ENCODE results near the gene COX7A2. TPM values are rescaled to one million over a fixed set of nuclear protein-coding genes. Genes with fewer than 3 reads are reported as not detected.

COX7A2 gene
- total and polyA plus RNA-seq, 2 of the 13 experiments (the other 11 are each of a cell fraction or from before 2014, with no cell fraction given): 407 to 556 TPM

DNA sequence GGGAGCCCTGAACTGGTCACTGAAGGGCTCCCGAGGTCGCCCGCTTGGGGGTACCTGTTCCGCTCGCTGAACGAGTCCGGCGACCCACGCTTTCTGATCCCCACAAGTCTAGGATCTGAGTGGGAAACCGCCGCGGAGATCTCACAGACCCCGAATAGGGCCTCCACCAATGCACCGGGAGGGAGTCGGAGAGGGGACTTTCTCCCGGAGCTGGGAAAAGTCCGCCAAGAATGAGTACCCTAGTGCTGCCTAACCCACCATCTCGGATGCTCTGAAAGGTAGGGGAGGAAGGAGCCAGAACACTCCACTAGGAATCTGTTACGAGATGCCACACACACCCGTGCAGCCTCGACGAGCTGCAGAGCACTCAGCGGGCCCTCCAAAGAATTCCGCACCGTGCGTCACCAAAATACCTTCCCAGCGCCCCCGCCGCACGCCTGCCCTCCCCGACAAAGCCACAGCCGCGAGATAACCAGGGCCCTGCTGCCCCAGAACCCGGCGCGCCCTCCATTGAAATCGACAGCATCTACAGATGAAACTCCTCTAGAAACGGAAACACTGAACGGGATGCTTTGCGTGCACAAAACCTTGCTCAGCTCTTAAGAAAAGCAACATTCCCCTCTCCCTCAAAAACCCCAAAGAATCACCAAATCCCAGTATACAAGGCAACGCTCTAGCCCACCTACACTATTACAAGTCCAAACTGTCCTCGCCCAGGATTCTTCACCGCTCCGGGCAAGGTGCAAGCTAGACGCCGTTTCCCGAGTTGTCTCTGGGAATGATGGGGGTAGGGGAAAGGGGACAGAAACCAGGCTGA is 38.4 kb downstream of the COX7A2 start:
- Histone ChIP-seq H3K79me2 (ENCODE audit: insufficient read depth, low read length) (no peaks in the 10 kb centered on the region), H2AFZ (ENCODE audit: low read length) (no peak overlapping the region), H3K27ac (ENCODE audit: extremely low read length, insufficient read depth, low read length) (no peak overlapping the region), H3K36me3 (replicated peaks in 1 of 2; ENCODE audit: control insufficient read depth in 1 of 2, insufficient read depth in 2 of 2, low read length in 2 of 2) (no peaks in the 10 kb centered on the region), H3K9me3 (ENCODE audit: low read length) (no peaks in the 10 kb centered on the region), H3K4me2 (ENCODE audit: low read depth, low read length) (peak overlapping the region; percentile 35; the same call in 1 of the 2 replicates), H3K4me3 (replicated peaks in 1 of 3; ENCODE audit: insufficient read depth in 1 of 3, low read depth in 2 of 3, low read length in 3 of 3) (peak overlapping the region in 1 of 3 experiments; percentile 32; a peak in 1 of 6 replicates), H4K20me1 (ENCODE audit: insufficient read depth, low read length) (no peaks in the 10 kb centered on the region), H3K9ac (ENCODE audit: insufficient read depth, low read depth, low read length) (no peak overlapping the region), H3K4me1 (ENCODE audit: insufficient read depth, low read length) (no peaks in the 10 kb centered on the region), H3K27me3 (ENCODE audit: control insufficient read depth in 1 of 2, insufficient read depth in 2 of 2, low read length in 2 of 2) (peaks cover 6 to 64% of the 10 kb centered on the region in 2 experiments; a peak in 4 of 5 replicates)
- 13% methylated on average over 17 of the region's 47 CpGs for WGBS (ENCODE audit: low lambda C conversion rate)
- intact Hi-C loops (cut with micrococcal nuclease; ENCODE audit: unreplicated experiment) (loop anchor here (1.0 to 10.0 kb wide), 5 partner anchors 140 to 1350 kb away; no protein-coding TSS in a partner anchor), in situ Hi-C loops (cut with HindIII; ENCODE audit: extremely low pct_ligation_motif_present, low pct_unique_long_range_greater_than_20kb) (loop anchor here (10.0 to 25.0 kb wide), 6 partner anchors 450 to 1468 kb away; no protein-coding TSS in a partner anchor)
- FAIRE-seq (no peak), DNase-seq (ENCODE audit: low spot score) (no peak), ATAC-seq (no peak)
- ChIA-PET POLR2A (no interaction called here), CTCF (ENCODE audit: low intra/inter-chr PET ratio, low total read pairs) (interaction anchor here (1.1 to 1.9 kb wide), 2 partner anchors 306 to 861 kb away, joined by 4 to 5 read pairs; no protein-coding TSS in a partner anchor)
- BruUV-seq (replicated peaks): no TSS peak
- TF ChIP-seq ZNF577 (CRISPR knock-in tag; IDR thresholded peaks at IDR 0.05; ENCODE audit: borderline replicate concordance, low read depth) (no peak), EZH2 (conservative IDR thresholded peaks at IDR 0.05; ENCODE audit: low read depth, low read length) (0 out of 2 replicates have a peak, but pooled peaks have one; percentile 47), HNRNPLL (IDR thresholded peaks at IDR 0.05; ENCODE audit: low read depth, low read length, poor library complexity, severe bottlenecking) (peak; percentile 17)
- TF ChIP-seq, protein P1, sequence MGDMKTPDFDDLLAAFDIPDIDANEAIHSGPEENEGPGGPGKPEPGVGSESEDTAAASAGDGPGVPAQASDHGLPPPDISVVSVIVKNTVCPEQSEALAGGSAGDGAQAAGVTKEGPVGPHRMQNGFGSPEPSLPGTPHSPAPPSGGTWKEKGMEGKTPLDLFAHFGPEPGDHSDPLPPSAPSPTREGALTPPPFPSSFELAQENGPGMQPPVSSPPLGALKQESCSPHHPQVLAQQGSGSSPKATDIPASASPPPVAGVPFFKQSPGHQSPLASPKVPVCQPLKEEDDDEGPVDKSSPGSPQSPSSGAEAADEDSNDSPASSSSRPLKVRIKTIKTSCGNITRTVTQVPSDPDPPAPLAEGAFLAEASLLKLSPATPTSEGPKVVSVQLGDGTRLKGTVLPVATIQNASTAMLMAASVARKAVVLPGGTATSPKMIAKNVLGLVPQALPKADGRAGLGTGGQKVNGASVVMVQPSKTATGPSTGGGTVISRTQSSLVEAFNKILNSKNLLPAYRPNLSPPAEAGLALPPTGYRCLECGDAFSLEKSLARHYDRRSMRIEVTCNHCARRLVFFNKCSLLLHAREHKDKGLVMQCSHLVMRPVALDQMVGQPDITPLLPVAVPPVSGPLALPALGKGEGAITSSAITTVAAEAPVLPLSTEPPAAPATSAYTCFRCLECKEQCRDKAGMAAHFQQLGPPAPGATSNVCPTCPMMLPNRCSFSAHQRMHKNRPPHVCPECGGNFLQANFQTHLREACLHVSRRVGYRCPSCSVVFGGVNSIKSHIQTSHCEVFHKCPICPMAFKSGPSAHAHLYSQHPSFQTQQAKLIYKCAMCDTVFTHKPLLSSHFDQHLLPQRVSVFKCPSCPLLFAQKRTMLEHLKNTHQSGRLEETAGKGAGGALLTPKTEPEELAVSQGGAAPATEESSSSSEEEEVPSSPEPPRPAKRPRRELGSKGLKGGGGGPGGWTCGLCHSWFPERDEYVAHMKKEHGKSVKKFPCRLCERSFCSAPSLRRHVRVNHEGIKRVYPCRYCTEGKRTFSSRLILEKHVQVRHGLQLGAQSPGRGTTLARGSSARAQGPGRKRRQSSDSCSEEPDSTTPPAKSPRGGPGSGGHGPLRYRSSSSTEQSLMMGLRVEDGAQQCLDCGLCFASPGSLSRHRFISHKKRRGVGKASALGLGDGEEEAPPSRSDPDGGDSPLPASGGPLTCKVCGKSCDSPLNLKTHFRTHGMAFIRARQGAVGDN (CRISPR knock-in tag; IDR thresholded peaks at IDR 0.05): no peak

Data from HepG2 (cell line).